Activated B cell treated with CpG ODN at 0.5 μM for 24 hours (primary cell): Measurements from ENCODE around the gene TMEM140. TPM values are rescaled to one million over a fixed set of nuclear protein-coding genes. Genes with fewer than 3 reads are reported as not detected.

Experiments used
- ATAC-seq: fragments of 200-7000 bp; cut with Tn5 transposase; one replicate; pipeline ENCODE4 v1.10.0; 2021; ENCODE audit warnings: low read depth, mild to moderate bottlenecking, moderate library complexity
- CTCF ChIA-PET: fragments of 350-600 bp; sonication (Branson Sonifier 250); formaldehyde crosslinking; loops from one replicate; lab custom pipeline; 2021; ENCODE audit warnings: antibody characterized with exemption; lab: Charles Lee
- POLR2A ChIA-PET: fragments of 350-600 bp; sonication (Branson Sonifier 250); formaldehyde crosslinking; loops from one replicate; lab custom pipeline; 2021; ENCODE audit warnings: antibody characterized with exemption; lab: Charles Lee
- DNase-seq: peaks from one replicate; pipeline ENCODE4 v3.0.0; 2022
- H3K27ac Mint-ChIP-seq: one replicate; pipeline ENCODE4 v1.8.0; 2020; ENCODE audit warnings: mixed read lengths
- H3K27me3 Mint-ChIP-seq: one replicate; pipeline ENCODE4 v1.8.0; 2021; ENCODE audit warnings: mixed read lengths
- H3K36me3 Mint-ChIP-seq: one replicate; pipeline ENCODE4 v1.8.0; 2021; ENCODE audit warnings: low read depth, mixed read lengths
- H3K4me1 Mint-ChIP-seq: one replicate; pipeline ENCODE4 v1.8.0; 2021; ENCODE audit warnings: mixed read lengths
- H3K4me3 Mint-ChIP-seq: one replicate; pipeline ENCODE4 v1.8.0; 2020; ENCODE audit warnings: mild to moderate bottlenecking, mixed read lengths
- H3K9me3 Mint-ChIP-seq: one replicate; pipeline ENCODE4 v1.8.0; 2020; ENCODE audit warnings: mixed read lengths
- intact Hi-C: fragments of 100-400 bp; cut with micrococcal nuclease; formaldehyde crosslinking; loops from one replicate; pipeline ENCODE4 v1.15.1; 2024
- total RNA-seq: library from RNA; stranded (reverse); gene quantifications from 2 replicates; pipeline ENCODE4 v1.2.3, GENCODE V29; 2022
- TF ChIP-seq, protein P1 (sequence below): fragments of 200-600 bp; IDR thresholded peaks from one replicate; pipeline ENCODE4 v1.8.0; 2022; ENCODE audit warnings: antibody characterized with exemption, mild to moderate bottlenecking

The TMEM140 gene
- total RNA-seq, 1 donor from 2014 or later = 20.9 TPM

DNA sequence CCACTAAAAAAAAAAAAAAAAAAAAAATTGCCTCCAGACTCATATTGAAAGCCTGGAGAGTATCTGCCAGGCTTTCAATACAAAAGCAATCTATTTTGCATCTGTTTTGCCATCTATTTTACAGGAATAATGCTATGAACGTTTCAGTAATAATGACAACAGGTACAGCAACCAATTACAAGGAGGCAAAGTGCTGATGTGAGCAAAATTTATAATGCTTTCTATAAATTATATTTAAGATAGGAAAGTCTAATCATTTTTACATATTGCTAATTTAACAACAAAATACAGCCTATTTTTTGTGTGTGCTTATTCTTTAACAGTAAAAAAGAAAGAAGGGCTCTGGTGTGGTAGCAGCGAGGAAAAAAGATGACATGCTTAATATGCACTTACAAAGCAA is 53.5 kb downstream of the TMEM140 start:
- Mint-ChIP-seq H3K4me3 (no peak overlapping the region), H3K27ac (no peak overlapping the region), H3K9me3 (no peaks in the 10 kb centered on the region), H3K27me3 (no peaks in the 10 kb centered on the region), H3K36me3 (peaks cover 95% of the 10 kb centered on the region), H3K4me1 (peaks cover 10% of the 10 kb centered on the region)
- CTCF ChIA-PET = no interaction called here
- DNase-seq (no peak), ATAC-seq (no peak)
- POLR2A ChIA-PET = no interaction called here
- intact Hi-C loops = no loop called here
- TF ChIP-seq, protein P1, sequence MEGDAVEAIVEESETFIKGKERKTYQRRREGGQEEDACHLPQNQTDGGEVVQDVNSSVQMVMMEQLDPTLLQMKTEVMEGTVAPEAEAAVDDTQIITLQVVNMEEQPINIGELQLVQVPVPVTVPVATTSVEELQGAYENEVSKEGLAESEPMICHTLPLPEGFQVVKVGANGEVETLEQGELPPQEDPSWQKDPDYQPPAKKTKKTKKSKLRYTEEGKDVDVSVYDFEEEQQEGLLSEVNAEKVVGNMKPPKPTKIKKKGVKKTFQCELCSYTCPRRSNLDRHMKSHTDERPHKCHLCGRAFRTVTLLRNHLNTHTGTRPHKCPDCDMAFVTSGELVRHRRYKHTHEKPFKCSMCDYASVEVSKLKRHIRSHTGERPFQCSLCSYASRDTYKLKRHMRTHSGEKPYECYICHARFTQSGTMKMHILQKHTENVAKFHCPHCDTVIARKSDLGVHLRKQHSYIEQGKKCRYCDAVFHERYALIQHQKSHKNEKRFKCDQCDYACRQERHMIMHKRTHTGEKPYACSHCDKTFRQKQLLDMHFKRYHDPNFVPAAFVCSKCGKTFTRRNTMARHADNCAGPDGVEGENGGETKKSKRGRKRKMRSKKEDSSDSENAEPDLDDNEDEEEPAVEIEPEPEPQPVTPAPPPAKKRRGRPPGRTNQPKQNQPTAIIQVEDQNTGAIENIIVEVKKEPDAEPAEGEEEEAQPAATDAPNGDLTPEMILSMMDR = no peak

DNA sequence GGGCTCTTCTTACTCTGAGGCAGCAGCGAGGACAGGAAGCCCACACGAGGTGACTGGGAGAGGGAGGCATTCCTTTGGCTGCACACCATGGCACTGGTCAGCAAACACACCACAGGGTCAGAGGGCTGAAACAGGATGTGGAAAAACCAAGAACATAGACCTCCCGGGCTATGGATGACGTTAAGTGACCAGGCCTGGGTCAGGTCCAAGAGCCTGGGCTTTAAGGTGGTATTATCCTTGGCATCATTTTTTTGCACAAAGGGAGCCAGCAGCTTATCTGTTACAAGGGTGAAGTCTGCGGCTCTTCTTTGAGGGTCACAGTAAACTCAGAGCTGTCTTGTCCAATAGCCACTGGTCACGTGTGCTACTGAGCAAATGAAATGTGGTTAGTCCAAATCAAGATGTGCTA is 56.5 kb downstream of the TMEM140 start:
- Mint-ChIP-seq H3K9me3 (no peaks in the 10 kb centered on the region), H3K36me3 (peaks cover 79% of the 10 kb centered on the region), H3K4me1 (peaks cover 38% of the 10 kb centered on the region), H3K27ac (no peak overlapping the region), H3K27me3 (no peaks in the 10 kb centered on the region), H3K4me3 (no peak overlapping the region)
- intact Hi-C loops = no loop called here
- TF ChIP-seq, protein P1 = no peak
- ATAC-seq (no peak), DNase-seq (no peak)
- CTCF ChIA-PET = interaction anchor here (1.4 kb wide), 1 partner anchor 70 kb away, joined by 3 read pairs; no protein-coding TSS in a partner anchor
- POLR2A ChIA-PET = interaction anchor here (1.2 kb wide), 1 partner anchor 33 kb away, joined by 3 read pairs; the partner anchor contains the start of gene CYREN

DNA sequence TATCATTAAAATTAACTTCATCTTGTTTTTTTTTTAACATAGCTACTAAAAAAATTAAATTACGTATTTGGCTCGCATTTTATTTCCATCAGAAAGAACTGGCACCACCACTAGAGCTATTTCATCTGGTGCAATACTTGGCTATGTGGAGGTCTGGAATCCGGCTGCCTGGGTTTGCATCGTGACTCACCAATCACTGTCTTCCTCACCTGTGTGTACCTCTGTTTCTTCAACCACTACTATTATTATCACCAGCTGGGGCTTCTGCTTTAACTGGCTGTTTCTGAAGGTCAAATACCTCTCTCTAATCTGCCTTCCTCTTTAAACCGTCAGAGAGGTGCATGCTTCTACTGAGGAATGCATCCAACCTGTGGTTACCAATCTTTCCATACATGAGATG is 57.0 kb downstream of the TMEM140 start:
- TF ChIP-seq, protein P1 = no peak
- H3K27ac Mint-ChIP-seq = no peak overlapping the region
- H3K27me3 Mint-ChIP-seq = no peaks in the 10 kb centered on the region
- ChIA-PET POLR2A (interaction anchor here (0.6 to 1.2 kb wide), 3 partner anchors 16 to 34 kb away, joined by 3 to 5 read pairs (median 3); partner anchors contain the start of gene CYREN), CTCF (interaction anchor here (1.4 kb wide), 1 partner anchor 69 kb away, joined by 3 read pairs; no protein-coding TSS in a partner anchor)
- H3K4me3 Mint-ChIP-seq = no peak overlapping the region
- ATAC-seq (no peak), DNase-seq (no peak)
- H3K4me1 Mint-ChIP-seq = peaks cover 42% of the 10 kb centered on the region
- H3K9me3 Mint-ChIP-seq = no peaks in the 10 kb centered on the region
- intact Hi-C loops = no loop called here
- H3K36me3 Mint-ChIP-seq = peaks cover 74% of the 10 kb centered on the region

DNA sequence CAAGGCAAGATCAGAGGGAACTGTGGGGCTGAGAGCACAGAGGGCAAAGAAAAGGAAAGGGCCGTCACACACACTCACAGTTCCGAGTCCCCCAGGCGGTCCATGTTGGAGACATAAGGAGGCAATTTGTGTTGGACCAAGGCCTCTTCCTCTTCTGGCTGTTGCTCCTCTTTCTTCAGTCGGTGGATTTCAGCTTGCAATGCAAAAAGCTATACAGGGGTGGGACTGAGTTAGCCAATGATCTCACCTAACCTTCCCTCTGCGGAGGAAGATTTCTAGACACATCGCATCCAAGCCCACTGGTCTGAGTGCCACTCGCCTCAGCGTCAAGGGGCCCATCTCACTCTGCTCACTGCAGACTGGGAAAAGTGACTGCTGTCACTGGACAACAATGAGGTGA is 58.0 kb downstream of the TMEM140 start:
- ChIA-PET CTCF (no interaction called here), POLR2A (interaction anchor here (0.7 to 6.2 kb wide), 4 partner anchors 19 to 219 kb away, joined by 4 to 62 read pairs (median 5); partner anchors contain the start of gene AGBL3)
- intact Hi-C loops = no loop called here
- DNase-seq (no peak), ATAC-seq (no peak)
- TF ChIP-seq, protein P1 = no peak
- Mint-ChIP-seq H3K9me3 (no peaks in the 10 kb centered on the region), H3K4me1 (peaks cover 50% of the 10 kb centered on the region), H3K27ac (peak overlapping the region; percentile 24), H3K4me3 (no peak overlapping the region), H3K36me3 (peaks cover 65% of the 10 kb centered on the region), H3K27me3 (no peaks in the 10 kb centered on the region)

DNA sequence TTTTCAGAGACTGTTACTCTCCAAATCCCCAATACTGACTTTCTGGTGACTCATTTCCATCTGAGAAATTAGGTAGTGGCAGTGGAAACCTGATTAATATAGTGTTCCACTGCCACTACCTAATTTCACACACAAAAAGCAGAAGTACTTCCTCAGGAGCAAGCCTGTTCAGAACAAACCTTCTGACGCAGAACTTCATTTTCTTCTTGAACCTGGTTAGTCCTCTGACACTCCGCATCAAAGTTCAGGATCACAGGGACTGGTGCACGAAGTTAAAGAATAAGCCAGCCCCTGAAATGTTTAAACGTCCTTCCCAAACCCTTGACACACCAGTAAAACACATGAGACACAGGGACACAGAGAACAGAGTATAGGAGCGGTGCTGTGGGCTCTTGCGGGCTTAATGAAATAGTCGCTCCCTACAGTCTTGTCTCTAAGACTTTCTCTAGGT is 59.1 kb downstream of the TMEM140 start:
- intact Hi-C loops = loop anchor here (1.0 kb wide), 2 partner anchors 20 to 37 kb away; partner anchors contain the start of gene CYREN

More for the DNA sequence above, 59.1 kb downstream of the TMEM140 start:
- peak overlapping the region; percentile 80 for H3K27ac Mint-ChIP-seq
- POLR2A ChIA-PET = interaction anchor here (0.9 to 6.2 kb wide), 3 partner anchors 20 to 45 kb away, joined by 3 to 62 read pairs (median 7); partner anchors contain the start of gene CYREN
- CTCF ChIA-PET = interaction anchor here (0.8 to 1.0 kb wide), 2 partner anchors 38 to 67 kb away, joined by 3 read pairs; no protein-coding TSS in a partner anchor
- H3K27me3 Mint-ChIP-seq = no peaks in the 10 kb centered on the region
- peaks cover 58% of the 10 kb centered on the region for H3K36me3 Mint-ChIP-seq
- peak; percentile 3 for ATAC-seq
- TF ChIP-seq, protein P1 = no peak
- no peak for DNase-seq
- peaks cover 50% of the 10 kb centered on the region for H3K4me1 Mint-ChIP-seq
- H3K4me3 Mint-ChIP-seq = peak overlapping the region; percentile 76
- H3K9me3 Mint-ChIP-seq = no peaks in the 10 kb centered on the region
